GM12865 (cell line): ENCODE results near the gene ACOT6.
"Not testable (repeated sequence)": the region's sequence is repeated elsewhere in the genome, so short reads cannot be mapped to it uniquely, and the experiment has no call there.

Source experiments
- DNase-seq: peaks from one replicate; pipeline ENCODE4 v3.0.0; 2010; ENCODE audit warnings: low read depth
- H3K4me3 ChIP-seq: 2 replicates; pipeline ENCODE4 v1.5.1; 2011; ENCODE audit warnings: mild to moderate bottlenecking, low read depth, low read length, control low read depth
- CTCF ChIP-seq: IDR thresholded peaks from 2 replicates; pipeline ENCODE4 v1.5.1; 2011; ENCODE audit warnings: low read length, control low read depth, low read depth, inconsistent platforms; ENCODE audit not compliant: insufficient read depth; ENCODE audit errors: missing control alignments

Gene ACOT6

GRCh38 chr14:73612339-73613045 lies at the start of gene ACOT6:
Gene ACOT6 (plus strand): TSS chr14:73612517. CDS start chr14:73612572, 55 bp downstream.
- TF ChIP-seq CTCF, result no peak
- peak; percentile 72 for DNase-seq
- H3K4me3 ChIP-seq, result peak within 1 kb of the TSS; percentile 56

GRCh38 chr14:73562696-73563095 lies 49.6 kb upstream of the ACOT6 start:
- H3K4me3 ChIP-seq, DNase-seq: not testable (repeated sequence)

GRCh38 chr14:73566431-73566830 lies 45.9 kb upstream of the ACOT6 start:
- H3K4me3 ChIP-seq, DNase-seq: not testable (repeated sequence)

- H3K4me3 ChIP-seq, result not testable (repeated sequence)
Observed at GRCh38 chr14:73566935-73567334, 45.4 kb upstream of the ACOT6 start.

GRCh38 chr14:73567358-73567757 lies 45.0 kb upstream of the ACOT6 start:
- no peak for DNase-seq
- no peak overlapping the region for H3K4me3 ChIP-seq
- TF ChIP-seq CTCF, result no peak

More at GRCh38 chr14:73566935-73567334, 45.4 kb upstream of the ACOT6 start:
- not testable (repeated sequence) for DNase-seq

GRCh38 chr14:73567951-73568885 lies 44.1 kb upstream of the ACOT6 start:
- no peak for TF ChIP-seq CTCF
- peak overlapping the region; percentile 81 for H3K4me3 ChIP-seq
- no peak for DNase-seq

GRCh38 chr14:73568886-73569184 lies 43.5 kb upstream of the ACOT6 start:
- DNase-seq, result not testable (repeated sequence)
- peak overlapping the region; percentile 81 for H3K4me3 ChIP-seq

GRCh38 chr14:73569185-73569958 lies 42.9 kb upstream of the ACOT6 start, which contains the start of gene ACOT2:
Gene ACOT2 (plus strand): TSS chr14:73569213. CDS start chr14:73569241, 28 bp downstream.
- peak; percentile 93 for DNase-seq

GRCh38 chr14:73570913-73571312 lies 41.4 kb upstream of the ACOT6 start:
- H3K4me3 ChIP-seq, result not testable (repeated sequence)
- TF ChIP-seq CTCF, result peak; percentile 53
- peak; percentile 61 for DNase-seq

More at GRCh38 chr14:73569185-73569958, 42.9 kb upstream of the ACOT6 start, which contains the start of gene ACOT2:
- peak within 1 kb of the TSS; percentile 81 for H3K4me3 ChIP-seq

GRCh38 chr14:73573034-73573433 lies 39.3 kb upstream of the ACOT6 start:
- DNase-seq, result not testable (repeated sequence)

GRCh38 chr14:73573740-73574139 lies 38.6 kb upstream of the ACOT6 start:
- DNase-seq, result not testable (repeated sequence)

More at GRCh38 chr14:73573034-73573433, 39.3 kb upstream of the ACOT6 start:
- H3K4me3 ChIP-seq, result not testable (repeated sequence)

GRCh38 chr14:73574251-73574650 lies 38.1 kb upstream of the ACOT6 start:
- not testable (repeated sequence) for DNase-seq, H3K4me3 ChIP-seq

More at GRCh38 chr14:73573740-73574139, 38.6 kb upstream of the ACOT6 start:
- H3K4me3 ChIP-seq, result not testable (repeated sequence)
